Ramos (cell line): ENCODE measurements around the gene TRIL.

Experiments
- in situ Hi-C: fragments of 300-500 bp; cut with MboI; formaldehyde crosslinking; loops from one replicate; pipeline ENCODE4 v1.14.3; 2022; ENCODE audit warnings: low sequenced_read_pairs; ENCODE audit not compliant: unreplicated experiment

The TRIL gene

GRCh38 chr7:28953633-28954032 is 4.5 kb downstream of the TRIL start:
- in situ Hi-C loops = no loop called here

- in situ Hi-C loops = no loop called here
These were observed 16.0 kb downstream of the TRIL start for GRCh38 chr7:28942168-28942567.

GRCh38 chr7:28941633-28942032 is 16.5 kb downstream of the TRIL start:
- in situ Hi-C loops = no loop called here

GRCh38 chr7:28940741-28941384 is 17.3 kb downstream of the TRIL start:
- in situ Hi-C loops = no loop called here

GRCh38 chr7:28939844-28940544 is 18.1 kb downstream of the TRIL start:
- in situ Hi-C loops = no loop called here

- in situ Hi-C loops = no loop called here
These were observed 18.8 kb downstream of the TRIL start for GRCh38 chr7:28939367-28939766.

GRCh38 chr7:28937619-28938018 is 20.5 kb downstream of the TRIL start:
- in situ Hi-C loops = no loop called here

GRCh38 chr7:28937103-28937502 is 21.0 kb downstream of the TRIL start:
- in situ Hi-C loops = no loop called here

GRCh38 chr7:28933846-28934320 is 24.2 kb downstream of the TRIL start:
- in situ Hi-C loops = no loop called here

GRCh38 chr7:28931565-28931964 is 26.6 kb downstream of the TRIL start:
- in situ Hi-C loops = no loop called here

GRCh38 chr7:28926871-28927597 is 31.1 kb downstream of the TRIL start:
- in situ Hi-C loops = no loop called here

- in situ Hi-C loops = loop anchor here (5.0 kb wide), 2 partner anchors 185 to 480 kb away; no protein-coding TSS in a partner anchor
These were observed 35.4 kb downstream of the TRIL start for GRCh38 chr7:28922624-28923331.

GRCh38 chr7:28921822-28922221 is 36.3 kb downstream of the TRIL start:
- in situ Hi-C loops = loop anchor here (5.0 kb wide), 2 partner anchors 185 to 480 kb away; no protein-coding TSS in a partner anchor

- in situ Hi-C loops = loop anchor here (5.0 kb wide), 2 partner anchors 187 to 482 kb away; no protein-coding TSS in a partner anchor
These were observed 37.7 kb downstream of the TRIL start for GRCh38 chr7:28920424-28920823.

GRCh38 chr7:28919510-28919909 is 38.6 kb downstream of the TRIL start:
- in situ Hi-C loops = no loop called here

- in situ Hi-C loops = no loop called here
These were observed 49.4 kb downstream of the TRIL start for GRCh38 chr7:28908775-28909174.

GRCh38 chr7:28905464-28905863 is 52.7 kb downstream of the TRIL start:
- in situ Hi-C loops = no loop called here

GRCh38 chr7:28904578-28905048 is 53.5 kb downstream of the TRIL start:
- in situ Hi-C loops = no loop called here

GRCh38 chr7:28903730-28904577 is 54.2 kb downstream of the TRIL start:
- in situ Hi-C loops = no loop called here
